Upper lobe of right lung (tissue), 1 donor: ENCODE data around the gene GNB3. TPM values are rescaled to one million over a fixed set of nuclear protein-coding genes. Genes with fewer than 3 reads are reported as not detected.

Source experiments
- ATAC-seq: fragments of 200-7000 bp; cut with Tn5 transposase; one replicate; pipeline ENCODE4 v1.9.1; 2020; ENCODE audit warnings: mild to moderate bottlenecking, moderate library complexity
- DNase-seq: peaks from one replicate; pipeline ENCODE4 v3.0.0-alpha.2; 2020
- H3K27ac ChIP-seq: fragments of 200-600 bp; one replicate; pipeline ENCODE4 v1.8.0; 2022
- H3K27me3 ChIP-seq: fragments of 200-600 bp; one replicate; pipeline ENCODE4 v1.8.0; 2022; ENCODE audit warnings: mild to moderate bottlenecking
- H3K36me3 ChIP-seq: fragments of 200-600 bp; one replicate; pipeline ENCODE4 v1.8.0; 2022
- H3K4me1 ChIP-seq: fragments of 200-600 bp; one replicate; pipeline ENCODE4 v1.8.0; 2022
- H3K4me3 ChIP-seq: fragments of 200-600 bp; one replicate; pipeline ENCODE4 v1.8.0; 2022; ENCODE audit warnings: mild to moderate bottlenecking
- H3K9me3 ChIP-seq: fragments of 200-600 bp; one replicate; pipeline ENCODE4 v1.8.0; 2022
- intact Hi-C: fragments of 100-400 bp; cut with DNase I; formaldehyde crosslinking; loops from one replicate; pipeline ENCODE4 v1.11.0; 2022
- total RNA-seq: library from RNA; stranded (reverse); fragmentation: NEBNext Ultra II Directional; extraction: Animal tissue kit (Norgen Biotek cat#: 25700); gene quantifications from one replicate; pipeline ENCODE4 v1.2.1, GENCODE V29; 2021
- TF ChIP-seq, protein P1 (sequence below): fragments of 200-600 bp; IDR thresholded peaks from one replicate; pipeline ENCODE4 v1.8.0; 2022; ENCODE audit warnings: antibody characterized with exemption
- donor health status: DM: no; HTN: yes; CAD: no; lungs with severe emphysema.

GNB3 gene
- total RNA-seq, 1 donor from 2014 or later, result 0.32 TPM

DNA sequence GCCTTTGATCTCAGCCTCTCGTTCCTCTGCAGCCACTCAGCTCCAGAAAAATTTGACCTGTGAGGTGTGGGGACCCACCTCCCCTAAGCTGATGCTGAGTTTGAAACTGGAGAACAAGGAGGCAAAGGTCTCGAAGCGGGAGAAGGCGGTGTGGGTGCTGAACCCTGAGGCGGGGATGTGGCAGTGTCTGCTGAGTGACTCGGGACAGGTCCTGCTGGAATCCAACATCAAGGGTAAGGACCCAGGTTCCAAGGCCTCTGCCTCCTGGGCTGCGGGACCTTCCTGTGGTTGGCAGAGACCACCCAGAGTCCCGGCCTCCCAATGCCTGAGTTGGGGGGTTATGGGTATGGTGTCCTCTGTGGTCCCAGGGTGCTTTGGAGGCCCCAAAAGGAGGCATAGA lies 23.6 kb upstream of the GNB3 start:
- Histone ChIP-seq H3K27me3 (no peaks in the 10 kb centered on the region), H3K27ac (no peak overlapping the region), H3K4me3 (no peak overlapping the region), H3K36me3 (no peaks in the 10 kb centered on the region), H3K4me1 (peaks cover 6% of the 10 kb centered on the region), H3K9me3 (no peaks in the 10 kb centered on the region)
- TF ChIP-seq, protein P1, sequence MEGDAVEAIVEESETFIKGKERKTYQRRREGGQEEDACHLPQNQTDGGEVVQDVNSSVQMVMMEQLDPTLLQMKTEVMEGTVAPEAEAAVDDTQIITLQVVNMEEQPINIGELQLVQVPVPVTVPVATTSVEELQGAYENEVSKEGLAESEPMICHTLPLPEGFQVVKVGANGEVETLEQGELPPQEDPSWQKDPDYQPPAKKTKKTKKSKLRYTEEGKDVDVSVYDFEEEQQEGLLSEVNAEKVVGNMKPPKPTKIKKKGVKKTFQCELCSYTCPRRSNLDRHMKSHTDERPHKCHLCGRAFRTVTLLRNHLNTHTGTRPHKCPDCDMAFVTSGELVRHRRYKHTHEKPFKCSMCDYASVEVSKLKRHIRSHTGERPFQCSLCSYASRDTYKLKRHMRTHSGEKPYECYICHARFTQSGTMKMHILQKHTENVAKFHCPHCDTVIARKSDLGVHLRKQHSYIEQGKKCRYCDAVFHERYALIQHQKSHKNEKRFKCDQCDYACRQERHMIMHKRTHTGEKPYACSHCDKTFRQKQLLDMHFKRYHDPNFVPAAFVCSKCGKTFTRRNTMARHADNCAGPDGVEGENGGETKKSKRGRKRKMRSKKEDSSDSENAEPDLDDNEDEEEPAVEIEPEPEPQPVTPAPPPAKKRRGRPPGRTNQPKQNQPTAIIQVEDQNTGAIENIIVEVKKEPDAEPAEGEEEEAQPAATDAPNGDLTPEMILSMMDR, result no peak
- intact Hi-C loops, result no loop called here
- ATAC-seq, result no peak
- DNase-seq, result no peak

DNA sequence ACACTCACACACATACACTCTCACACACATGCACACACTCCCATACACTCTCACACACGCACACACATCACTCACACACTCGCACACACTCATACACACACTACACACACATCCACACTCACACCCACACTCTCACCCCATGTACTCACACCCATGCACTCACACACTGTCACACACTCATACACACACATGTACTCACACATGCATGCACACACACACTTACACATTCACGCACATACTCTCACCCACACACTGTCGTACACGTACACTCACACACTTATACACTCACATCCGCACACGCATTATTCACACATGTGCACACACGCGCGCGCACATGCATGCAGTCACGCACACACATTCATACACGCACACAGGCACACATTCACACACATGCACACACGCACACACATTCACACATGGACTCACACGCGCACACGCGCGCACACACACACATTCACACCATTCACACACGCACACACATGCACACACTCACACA lies 23.0 kb upstream of the GNB3 start:
- Histone ChIP-seq H3K27me3 (no peaks in the 10 kb centered on the region), H3K4me1 (peaks cover 6% of the 10 kb centered on the region), H3K9me3 (no peaks in the 10 kb centered on the region), H3K27ac (no peak overlapping the region), H3K4me3 (no peak overlapping the region), H3K36me3 (no peaks in the 10 kb centered on the region)
- DNase-seq (no peak), ATAC-seq (no peak)
- TF ChIP-seq, protein P1, result no peak
- intact Hi-C loops, result no loop called here

DNA sequence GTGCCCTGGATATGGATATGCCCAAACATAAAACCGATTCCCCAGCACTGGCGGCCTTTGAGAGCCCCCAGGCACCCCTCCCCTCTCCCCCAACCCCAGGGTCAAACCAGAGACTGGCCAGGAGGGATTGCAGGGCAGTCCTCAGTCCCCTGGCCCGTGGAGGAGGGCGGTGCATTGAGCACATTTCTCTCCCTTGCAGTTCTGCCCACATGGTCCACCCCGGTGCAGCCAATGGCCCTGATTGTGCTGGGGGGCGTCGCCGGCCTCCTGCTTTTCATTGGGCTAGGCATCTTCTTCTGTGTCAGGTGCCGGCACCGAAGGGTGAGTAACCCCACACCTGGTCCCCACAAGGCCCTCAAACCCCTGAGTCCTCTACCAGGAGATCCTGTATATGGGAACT lies 22.5 kb upstream of the GNB3 start:
- no peak for DNase-seq
- no peaks in the 10 kb centered on the region for H3K9me3 ChIP-seq
- H3K4me3 ChIP-seq, result no peak overlapping the region
- H3K36me3 ChIP-seq, result no peaks in the 10 kb centered on the region
- TF ChIP-seq, protein P1, result no peak
- intact Hi-C loops, result no loop called here
- no peaks in the 10 kb centered on the region for H3K27me3 ChIP-seq
- H3K27ac ChIP-seq, result no peak overlapping the region
- H3K4me1 ChIP-seq, result peaks cover 6% of the 10 kb centered on the region
- peak; percentile 3 for ATAC-seq

DNA sequence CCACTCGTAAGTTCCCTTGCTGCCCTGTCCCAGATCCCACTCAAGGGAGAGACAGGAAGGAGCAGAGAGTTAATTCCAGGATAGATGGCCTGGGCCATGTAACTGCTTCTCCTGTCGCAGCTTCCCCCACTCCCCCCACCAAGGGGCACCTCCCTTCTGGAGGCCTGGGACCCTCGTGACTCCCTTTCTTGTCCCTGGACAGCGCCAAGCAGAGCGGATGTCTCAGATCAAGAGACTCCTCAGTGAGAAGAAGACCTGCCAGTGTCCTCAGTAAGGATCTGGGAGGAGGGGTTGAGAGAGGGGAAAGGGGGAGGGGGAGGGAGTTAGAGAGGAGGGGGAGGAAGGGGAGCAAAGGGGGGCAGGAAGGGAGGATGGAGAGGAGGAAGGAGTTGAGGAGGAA lies 22.1 kb upstream of the GNB3 start:
- Histone ChIP-seq H3K36me3 (no peaks in the 10 kb centered on the region), H3K9me3 (no peaks in the 10 kb centered on the region), H3K4me3 (no peak overlapping the region), H3K27me3 (no peaks in the 10 kb centered on the region), H3K4me1 (peaks cover 6% of the 10 kb centered on the region), H3K27ac (no peak overlapping the region)
- DNase-seq, result no peak
- no peak for ATAC-seq
- TF ChIP-seq, protein P1, result no peak
- intact Hi-C loops, result no loop called here

DNA sequence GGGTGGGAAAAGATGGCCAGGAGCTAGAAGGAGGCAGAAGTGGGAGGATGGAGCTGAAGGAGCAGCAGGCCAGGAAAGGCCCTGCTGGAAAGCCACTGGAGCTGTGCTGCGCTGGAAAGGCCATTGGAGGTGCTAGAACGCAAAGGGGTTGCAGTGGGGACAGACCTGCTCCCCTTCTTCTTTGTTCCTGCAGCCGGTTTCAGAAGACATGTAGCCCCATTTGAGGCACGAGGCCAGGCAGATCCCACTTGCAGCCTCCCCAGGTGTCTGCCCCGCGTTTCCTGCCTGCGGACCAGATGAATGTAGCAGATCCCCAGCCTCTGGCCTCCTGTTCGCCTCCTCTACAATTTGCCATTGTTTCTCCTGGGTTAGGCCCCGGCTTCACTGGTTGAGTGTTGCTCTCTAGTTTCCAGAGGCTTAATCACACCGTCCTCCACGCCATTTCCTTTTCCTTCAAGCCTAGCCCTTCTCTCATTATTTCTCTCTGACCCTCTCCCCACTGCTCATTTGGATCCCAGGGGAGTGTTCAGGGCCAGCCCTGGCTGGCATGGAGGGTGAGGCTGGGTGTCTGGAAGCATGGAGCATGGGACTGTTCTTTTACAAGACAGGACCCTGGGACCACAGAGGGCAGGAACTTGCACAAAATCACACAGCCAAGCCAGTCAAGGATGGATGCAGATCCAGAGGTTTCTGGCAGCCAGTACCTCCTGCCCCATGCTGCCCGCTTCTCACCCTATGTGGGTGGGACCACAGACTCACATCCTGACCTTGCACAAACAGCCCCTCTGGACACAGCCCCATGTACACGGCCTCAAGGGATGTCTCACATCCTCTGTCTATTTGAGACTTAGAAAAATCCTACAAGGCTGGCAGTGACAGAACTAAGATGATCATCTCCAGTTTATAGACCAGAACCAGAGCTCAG lies 21.4 kb upstream of the GNB3 start:
- no peak for DNase-seq
- Histone ChIP-seq H3K27ac (no peak overlapping the region), H3K4me3 (no peak overlapping the region), H3K9me3 (no peaks in the 10 kb centered on the region), H3K36me3 (no peaks in the 10 kb centered on the region), H3K4me1 (peaks cover 6% of the 10 kb centered on the region), H3K27me3 (no peaks in the 10 kb centered on the region)
- intact Hi-C loops, result loop anchor here (10.0 kb wide), 1 partner anchor 85 kb away; no protein-coding TSS in a partner anchor
- no peak for ATAC-seq
- TF ChIP-seq, protein P1, result no peak
